Measurements from ENCODE around the gene DNASE1L1.

Gene DNASE1L1

DNA sequence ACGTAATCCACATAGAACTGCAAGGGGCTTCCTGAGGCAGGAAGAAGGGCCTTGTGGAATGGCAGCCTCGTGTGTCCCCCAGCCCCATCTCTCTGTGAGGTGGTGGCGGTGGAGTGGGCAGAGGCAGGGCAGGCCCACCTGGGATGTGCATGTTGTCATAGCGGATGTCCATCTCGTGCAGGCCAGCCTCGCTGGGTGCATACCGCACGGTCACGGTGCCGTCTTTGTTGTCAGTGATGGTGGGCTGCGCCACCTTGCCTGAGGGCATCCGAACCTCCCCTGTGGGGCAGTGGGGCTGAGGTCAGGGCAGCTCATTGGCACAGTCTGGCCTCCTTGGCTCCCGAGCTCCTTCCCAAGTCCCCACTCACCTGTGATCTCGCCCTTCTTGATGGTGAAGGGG lies 55.0 kb downstream of the DNASE1L1 start:
- DNase-seq (ENCODE audit: low spot score): no peak
- TF ChIP-seq, protein P1, sequence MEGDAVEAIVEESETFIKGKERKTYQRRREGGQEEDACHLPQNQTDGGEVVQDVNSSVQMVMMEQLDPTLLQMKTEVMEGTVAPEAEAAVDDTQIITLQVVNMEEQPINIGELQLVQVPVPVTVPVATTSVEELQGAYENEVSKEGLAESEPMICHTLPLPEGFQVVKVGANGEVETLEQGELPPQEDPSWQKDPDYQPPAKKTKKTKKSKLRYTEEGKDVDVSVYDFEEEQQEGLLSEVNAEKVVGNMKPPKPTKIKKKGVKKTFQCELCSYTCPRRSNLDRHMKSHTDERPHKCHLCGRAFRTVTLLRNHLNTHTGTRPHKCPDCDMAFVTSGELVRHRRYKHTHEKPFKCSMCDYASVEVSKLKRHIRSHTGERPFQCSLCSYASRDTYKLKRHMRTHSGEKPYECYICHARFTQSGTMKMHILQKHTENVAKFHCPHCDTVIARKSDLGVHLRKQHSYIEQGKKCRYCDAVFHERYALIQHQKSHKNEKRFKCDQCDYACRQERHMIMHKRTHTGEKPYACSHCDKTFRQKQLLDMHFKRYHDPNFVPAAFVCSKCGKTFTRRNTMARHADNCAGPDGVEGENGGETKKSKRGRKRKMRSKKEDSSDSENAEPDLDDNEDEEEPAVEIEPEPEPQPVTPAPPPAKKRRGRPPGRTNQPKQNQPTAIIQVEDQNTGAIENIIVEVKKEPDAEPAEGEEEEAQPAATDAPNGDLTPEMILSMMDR (IDR thresholded peaks at IDR 0.05; ENCODE audit: extremely low read depth, missing control alignments): no peak

DNA sequence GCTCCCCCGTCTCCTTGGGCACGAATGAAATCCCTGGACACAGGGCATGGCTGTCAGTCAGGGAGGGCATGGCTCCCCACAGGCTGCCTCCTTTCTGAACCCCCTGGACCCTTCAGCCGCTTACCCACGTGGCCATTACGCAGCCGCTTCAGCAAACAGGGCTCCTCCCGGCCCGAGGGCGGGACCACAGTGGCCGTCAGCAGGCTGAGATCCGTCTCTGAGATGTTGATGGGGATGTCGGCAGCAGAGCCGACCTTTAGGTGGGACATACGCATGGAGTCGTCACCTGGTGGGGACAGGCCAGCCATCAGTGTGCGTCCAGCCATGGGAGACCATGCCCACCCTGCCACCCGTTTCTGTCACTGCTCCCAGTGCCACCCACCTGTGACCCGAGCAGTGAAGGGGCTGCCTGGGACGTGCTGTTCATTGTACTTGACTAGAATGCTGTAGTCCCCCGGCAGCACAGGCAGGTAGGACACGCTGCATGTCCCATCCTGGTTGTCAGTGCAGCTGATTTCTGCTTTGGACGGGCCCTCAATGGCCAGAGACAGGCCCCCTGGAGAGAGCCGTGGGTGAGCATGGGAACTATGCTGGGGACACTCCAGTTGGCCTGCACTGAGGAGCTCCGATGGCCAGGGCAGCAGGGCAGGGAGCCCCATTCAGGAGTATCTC lies 55.7 kb downstream of the DNASE1L1 start:
- no peak for DNase-seq (ENCODE audit: low spot score)
- TF ChIP-seq, protein P1 (IDR thresholded peaks at IDR 0.05; ENCODE audit: extremely low read depth, missing control alignments): no peak

DNA sequence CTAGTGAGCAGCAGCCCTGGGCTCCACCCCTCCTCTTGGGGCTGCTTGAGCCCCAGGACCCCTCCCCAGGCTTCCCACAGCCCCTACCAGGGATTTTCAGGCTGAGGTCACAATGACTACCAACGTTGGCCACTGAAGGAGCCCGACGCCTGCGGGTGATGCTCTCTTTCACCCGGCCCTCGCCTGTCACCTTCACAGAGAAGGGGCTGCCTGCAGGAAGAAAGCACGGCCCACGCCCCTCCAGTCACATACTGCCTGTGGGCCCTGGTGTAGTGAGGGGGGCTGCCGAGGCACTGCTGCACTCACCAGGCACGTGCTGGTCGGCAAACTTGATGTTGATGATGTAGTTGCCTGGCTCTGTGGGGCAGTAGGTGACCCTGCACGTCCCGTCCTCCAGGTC lies 56.6 kb downstream of the DNASE1L1 start:
- TF ChIP-seq, protein P1 (IDR thresholded peaks at IDR 0.05; ENCODE audit: extremely low read depth, missing control alignments): no peak
- no peak for DNase-seq (ENCODE audit: low spot score)

DNA sequence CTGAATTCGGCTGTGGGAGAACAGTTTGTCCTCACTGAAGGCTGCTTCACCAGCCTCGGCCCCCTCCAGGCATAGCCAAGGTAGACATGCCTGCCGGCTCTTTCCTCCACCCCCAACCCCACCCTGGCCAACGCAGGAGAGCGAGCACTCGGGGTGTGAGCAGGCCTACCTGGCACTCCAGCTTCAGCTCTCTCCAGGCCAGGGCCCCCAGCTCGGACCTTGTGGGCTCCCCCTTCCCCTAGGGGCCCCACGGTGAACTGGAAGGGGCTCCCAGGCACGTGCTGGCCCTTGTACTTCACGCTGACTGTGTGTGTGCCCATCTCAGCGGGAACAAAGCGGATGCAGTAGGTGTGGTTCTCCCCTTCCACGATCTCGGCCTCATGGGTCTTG lies 57.0 kb downstream of the DNASE1L1 start:
- DNase-seq (ENCODE audit: low spot score): no peak
- TF ChIP-seq, protein P1 (IDR thresholded peaks at IDR 0.05; ENCODE audit: extremely low read depth, missing control alignments): no peak
